Colon (tissue), 2 donors: ENCODE measurements around the gene SLC38A11.
"Not testable (repeated sequence)": the region's sequence is repeated elsewhere in the genome, so short reads cannot be mapped to it uniquely, and the experiment has no call there.

ENCODE experiments used
- FAIRE-seq: peaks from 2 replicates; lab custom pipeline; 2012; peaks lifted over from hg19 to GRCh38; lab: Jason Lieb, UNC
- donor health status: control.
- donor health status: control.

The SLC38A11 gene

DNA sequence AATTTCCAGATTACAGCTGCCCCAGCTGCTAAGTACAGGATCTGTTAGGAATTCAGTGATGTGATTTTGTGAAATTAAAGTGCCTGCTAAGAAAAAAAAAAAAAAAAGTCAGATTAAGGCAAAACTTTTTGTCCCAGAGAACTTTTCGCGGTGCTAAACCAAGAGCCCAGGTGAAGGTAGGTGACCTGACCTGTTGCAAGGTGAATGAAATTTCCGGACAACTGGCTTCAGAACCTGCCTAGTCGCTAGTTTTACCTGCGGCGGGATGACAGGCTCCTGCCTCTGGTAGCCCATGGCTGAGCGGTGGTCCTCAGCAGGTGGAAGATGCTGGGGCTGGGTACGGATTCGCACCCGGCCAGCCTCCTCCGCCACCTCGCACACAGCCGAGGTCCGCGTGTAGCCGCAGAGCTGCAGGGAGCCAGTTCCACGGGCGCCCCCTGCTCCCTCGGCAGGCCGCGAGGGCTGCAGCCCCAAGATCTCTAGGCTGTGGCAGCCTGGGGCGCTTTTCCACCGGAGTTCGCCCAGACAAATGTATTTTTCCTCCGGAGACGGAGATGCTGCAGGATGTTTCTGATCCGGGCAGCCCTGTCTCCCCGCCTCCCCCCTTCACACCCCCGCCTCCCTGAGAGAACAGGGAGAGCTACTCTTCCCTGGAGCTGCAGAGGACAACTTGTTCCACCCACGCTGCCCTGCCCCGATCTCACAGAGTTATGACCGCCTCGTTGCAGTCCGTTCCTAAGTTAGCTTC, at the start of gene SLC38A11:
Gene SLC38A11 (minus strand): TSS at position 572 of the 748 bp plus-strand sequence. CDS start 278 bp downstream, at position 294.
- no peak for FAIRE-seq

DNA sequence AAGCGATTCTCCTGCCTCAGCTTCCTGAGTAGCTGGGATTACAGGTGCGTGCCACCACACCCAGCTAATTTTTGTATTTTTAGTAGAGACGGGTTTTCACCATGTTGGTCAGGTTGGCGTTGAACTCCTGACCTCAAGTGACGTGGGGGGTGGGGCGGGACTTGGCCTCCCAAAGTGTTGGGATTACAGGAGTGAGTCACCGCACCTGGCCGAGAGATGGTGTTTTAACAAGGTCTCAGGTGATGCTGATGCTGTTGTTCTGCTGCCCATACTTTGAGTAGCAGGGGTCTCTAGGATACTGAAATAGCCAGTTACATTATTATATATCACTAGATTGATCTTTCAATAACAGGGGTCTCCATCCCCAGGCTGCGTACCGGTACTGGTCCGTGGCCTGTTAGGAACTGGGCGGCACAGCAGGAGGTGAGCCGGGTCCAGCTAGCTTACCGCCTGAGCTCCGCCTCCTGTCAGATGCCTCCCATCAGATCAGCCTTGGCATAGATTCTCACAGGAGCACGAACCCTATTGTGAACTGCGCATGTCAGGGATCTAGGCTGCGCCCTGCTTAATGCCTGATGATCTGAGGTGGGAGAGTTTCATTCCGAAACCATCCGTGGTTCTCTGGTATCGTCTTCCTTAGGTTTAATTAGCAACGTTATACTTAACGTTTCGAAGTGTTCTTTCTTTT, 48.3 kb upstream of the SLC38A11 start:
- no peak for FAIRE-seq

DNA sequence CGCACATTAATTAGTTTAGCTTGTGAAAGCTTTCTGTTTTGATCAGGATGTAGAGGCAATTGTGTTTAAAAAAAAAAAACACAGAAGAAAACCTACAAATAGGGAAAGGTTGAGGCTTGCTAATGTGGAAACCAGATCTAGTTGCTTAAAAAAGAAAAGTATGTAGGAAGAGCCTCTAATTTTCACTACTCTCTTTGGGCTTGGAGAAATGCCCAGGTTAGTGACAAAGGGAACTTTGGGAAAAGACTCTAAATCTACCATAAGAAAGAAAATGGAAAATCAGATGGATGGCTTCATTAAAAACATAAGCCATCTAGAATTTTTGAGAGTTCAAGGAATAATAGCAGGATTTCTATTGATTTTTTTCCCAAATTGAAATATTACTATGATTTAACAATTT, 47.3 kb upstream of the SLC38A11 start:
- no peak for FAIRE-seq

DNA sequence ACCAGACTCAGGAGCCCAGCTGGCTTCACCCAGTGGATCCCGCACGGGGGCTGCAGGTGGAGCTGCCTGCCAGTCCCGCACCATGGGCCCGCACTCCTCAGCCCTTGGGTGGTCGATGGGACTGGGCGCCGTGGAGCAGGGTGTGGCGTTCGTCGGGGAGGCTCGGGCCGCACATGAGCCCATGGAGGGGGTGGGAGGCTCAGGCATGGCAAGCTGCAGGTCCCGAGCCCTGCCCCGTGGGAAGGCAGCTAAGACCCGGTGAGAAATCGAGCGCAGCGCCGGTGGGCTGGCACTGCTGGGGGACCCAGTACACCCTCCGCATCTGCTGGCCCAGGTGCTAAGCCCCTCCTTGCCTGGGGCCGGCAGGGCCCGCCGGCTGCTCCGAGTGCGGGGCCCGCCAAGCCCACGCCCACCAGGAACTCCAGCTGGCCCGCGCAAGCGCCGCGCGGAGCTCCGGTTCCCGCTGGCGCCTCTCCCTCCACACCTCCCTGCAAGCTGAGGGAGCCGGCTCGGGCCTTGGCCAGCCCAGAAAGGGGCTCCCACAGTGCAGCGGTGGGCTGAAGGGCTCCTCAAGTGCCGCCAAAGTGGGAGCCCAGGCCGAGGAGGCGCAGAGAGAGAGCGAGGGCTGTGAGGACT, 39.5 kb upstream of the SLC38A11 start:
- not testable (repeated sequence) for FAIRE-seq

DNA sequence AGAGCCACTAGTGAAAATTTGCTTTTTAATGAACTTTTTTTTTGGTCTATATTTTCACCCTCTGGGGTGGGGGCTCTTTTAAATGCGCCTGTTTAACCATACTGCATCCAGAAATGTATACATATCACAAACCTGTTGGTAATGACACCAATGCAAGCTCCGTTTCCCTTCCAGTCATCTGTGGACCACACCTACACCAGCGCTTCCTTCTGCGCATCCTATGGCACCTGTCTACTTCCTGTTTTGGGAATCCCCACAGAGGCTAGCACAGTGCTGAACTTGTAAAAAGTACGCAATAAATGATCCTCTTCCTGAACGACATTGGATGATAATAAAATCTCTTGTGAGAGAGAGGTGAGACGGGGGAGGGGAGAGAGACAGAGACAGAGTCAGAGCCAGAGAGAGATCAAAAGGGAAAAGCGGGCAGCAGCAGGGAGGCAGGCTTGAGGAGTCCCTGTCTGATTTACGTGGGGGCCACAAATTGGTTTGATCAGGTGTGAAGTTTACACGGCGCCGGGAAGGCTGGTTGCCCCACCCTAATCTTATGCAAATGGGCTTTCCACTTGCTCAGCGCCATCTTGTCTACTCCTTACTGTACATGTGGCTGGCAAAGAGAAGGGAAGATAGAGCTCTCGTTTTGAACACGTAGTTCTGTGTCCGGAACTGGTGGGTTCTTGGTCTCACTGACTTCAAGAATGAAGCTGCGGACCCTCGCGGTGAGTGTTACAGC, 38.1 kb upstream of the SLC38A11 start:
- no peak for FAIRE-seq

- peak; percentile 21 for FAIRE-seq
These were observed 37.5 kb upstream of the SLC38A11 start for GRCh38 chr2:164992818-164993217.

DNA sequence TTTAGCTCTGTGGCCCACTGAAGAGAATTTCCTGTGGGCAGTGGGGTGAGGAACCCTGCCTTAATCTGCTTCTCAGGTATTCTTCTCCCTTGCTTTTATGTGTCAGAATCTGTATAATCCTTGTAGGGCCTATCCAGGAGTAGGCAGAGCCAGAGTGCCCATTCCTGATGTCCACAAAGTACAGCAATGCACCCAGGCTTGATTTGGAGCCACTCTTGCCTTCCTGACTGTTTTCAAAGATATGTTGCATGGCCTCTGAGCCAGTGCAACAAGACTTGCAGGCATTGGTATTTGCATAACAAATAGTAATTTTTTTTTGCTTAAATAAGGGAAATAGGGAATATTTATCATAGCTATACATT, 36.7 kb upstream of the SLC38A11 start:
- not testable (repeated sequence) for FAIRE-seq

GRCh38 chr2:164991361-164992092, 36.2 kb upstream of the SLC38A11 start:
- FAIRE-seq: not testable (repeated sequence)

GRCh38 chr2:164990953-164991352, 35.6 kb upstream of the SLC38A11 start:
- FAIRE-seq: not testable (repeated sequence)

GRCh38 chr2:164988805-164989204, 33.5 kb upstream of the SLC38A11 start:
- not testable (repeated sequence) for FAIRE-seq

DNA sequence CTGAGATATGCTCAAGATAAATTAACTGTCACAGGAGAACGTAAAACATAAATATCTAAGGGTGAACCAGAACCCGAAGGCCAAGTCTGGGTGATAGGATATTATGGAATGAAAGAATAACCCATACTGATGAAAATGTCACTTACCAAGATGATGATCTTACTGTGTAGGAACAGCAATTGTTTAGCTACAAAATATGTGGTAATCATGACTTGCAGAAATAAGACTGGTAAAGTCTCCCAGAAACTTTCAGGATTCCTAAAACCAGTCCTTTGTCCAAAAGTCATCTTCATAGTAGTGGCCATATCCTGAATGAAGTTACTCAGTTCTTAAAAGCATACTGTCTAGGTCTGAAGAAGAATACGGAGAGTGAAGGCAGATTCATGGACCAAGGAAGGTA, 30.7 kb upstream of the SLC38A11 start:
- not testable (repeated sequence) for FAIRE-seq

DNA sequence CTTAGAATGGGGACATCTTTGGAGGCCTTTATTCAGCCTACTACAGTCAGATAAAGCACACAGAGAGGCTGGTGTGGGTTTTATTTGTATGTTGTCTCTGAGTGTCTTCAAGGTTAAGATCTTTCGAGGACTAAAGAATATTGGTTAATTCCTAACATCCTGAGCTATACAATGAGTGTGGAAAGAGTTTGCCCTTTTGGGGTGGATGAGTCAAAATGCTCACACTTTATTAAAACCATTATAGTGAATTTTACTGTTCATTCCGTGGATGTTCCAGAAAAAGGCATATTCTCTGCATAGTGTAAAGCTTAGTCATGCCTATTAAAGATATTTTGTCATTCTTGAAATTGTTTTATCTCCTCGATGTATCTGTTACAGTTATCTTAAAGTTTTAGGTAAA, 29.1 kb upstream of the SLC38A11 start:
- no peak for FAIRE-seq

DNA sequence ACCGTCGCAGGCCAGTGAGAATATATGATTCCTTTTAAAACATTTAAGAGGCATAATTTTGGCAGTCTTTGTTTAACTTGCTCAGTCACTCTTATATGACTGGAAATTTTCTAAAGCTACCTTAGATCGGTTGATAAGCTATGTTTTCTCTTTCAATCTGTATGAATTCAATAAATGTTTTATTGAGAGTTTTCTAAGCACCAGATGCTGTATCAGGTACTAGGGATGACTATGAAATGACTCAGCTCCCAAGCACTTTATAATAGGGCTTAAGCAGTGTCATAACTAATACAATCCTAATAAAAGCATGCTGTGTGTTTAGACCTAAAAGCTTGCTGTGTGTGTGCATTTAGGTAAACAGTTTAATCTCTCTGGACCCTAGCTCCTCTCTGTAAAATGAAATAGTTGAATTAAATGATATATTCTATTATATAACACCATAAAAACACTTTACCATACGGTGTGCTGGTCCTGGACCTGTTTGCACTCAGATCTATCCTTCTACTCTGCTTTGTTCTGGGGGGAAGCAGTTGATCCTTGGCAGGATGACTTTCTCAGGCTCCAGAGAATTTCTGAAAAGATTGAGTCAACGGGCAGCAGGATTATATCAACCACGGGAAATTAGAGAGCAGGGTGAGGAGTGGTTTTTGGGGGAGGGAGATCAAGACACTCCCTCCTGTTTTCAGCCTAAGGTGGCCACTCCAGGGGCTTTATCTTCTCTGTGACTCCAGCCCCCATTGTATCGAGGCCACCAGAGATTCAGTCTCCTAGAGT, 26.1 kb upstream of the SLC38A11 start:
- no peak for FAIRE-seq

GRCh38 chr2:164980688-164981087, 25.4 kb upstream of the SLC38A11 start:
- not testable (repeated sequence) for FAIRE-seq

DNA sequence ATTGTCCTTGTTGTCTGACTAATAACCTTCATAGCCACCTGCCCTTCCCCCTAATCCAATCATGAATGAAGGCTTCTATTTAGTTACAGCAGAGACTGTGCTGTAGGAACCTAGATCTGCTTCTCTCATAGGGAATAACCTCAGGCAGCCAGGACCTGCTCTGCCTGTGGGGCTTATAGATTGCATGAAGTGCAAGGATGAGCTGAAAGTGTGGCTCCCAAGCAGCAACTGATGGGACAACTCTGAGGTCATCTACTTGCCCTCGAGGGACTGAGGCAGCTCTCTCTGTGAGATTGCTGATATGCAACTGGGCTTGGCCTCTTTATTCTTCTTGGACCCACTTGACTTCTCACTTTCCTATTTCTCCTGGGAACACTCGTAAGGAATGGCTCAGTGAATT, 23.8 kb upstream of the SLC38A11 start:
- FAIRE-seq: no peak

- FAIRE-seq: not testable (repeated sequence)
These were observed 21.6 kb upstream of the SLC38A11 start for GRCh38 chr2:164976875-164977470.

- FAIRE-seq: no peak
These were observed 21.0 kb upstream of the SLC38A11 start for GRCh38 chr2:164976301-164976700.

DNA sequence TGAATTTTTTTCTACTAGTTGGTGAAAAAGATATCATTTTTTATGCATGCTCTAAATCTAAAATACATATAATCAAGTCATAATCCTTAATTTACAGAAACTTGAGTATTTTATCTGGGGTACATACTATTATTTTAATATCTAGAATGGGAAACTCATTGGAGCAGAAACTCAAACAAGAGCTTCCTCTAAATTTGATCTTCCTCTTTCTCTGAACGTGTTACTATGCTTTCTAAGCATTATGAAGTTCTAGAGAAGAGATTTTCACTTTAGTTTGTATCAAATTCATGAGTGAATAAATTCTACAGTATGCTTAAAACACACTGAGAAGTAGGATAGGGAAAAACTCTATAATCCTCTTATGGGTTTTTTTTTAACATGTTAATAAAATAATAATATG, 20.6 kb upstream of the SLC38A11 start:
- peak; percentile 78 for FAIRE-seq

GRCh38 chr2:164974221-164974620, 18.9 kb upstream of the SLC38A11 start:
- no peak for FAIRE-seq

- no peak for FAIRE-seq
These were observed 16.9 kb upstream of the SLC38A11 start for GRCh38 chr2:164972216-164972615.
